Stomach (tissue), 9 donors: ENCODE results near the gene ZNF584. TPM values are rescaled to one million over a fixed set of nuclear protein-coding genes. Genes with fewer than 3 reads are reported as not detected.

Experiments used
- DNase-seq, 2 donors: peaks; one replicate each; pipeline versions ENCODE4 v3.0.0 to v3.0.0-alpha.2; 2013 to 2019
- H3K27ac ChIP-seq, 5 donors: fragments of 200-600 bp in 4 of 5; sonication (generic) in 4 of 5; one replicate each; pipeline ENCODE4 v1.5.1; 2013 to 2019; ENCODE audit warnings: mild to moderate bottlenecking in 1 of 5, moderate library complexity in 1 of 5
- H3K27me3 ChIP-seq, 3 donors: fragments of 200-600 bp; sonication (generic); one replicate each; pipeline ENCODE4 v1.5.1; 2017 to 2019; ENCODE audit warnings: mixed run types in 1 of 3
- H3K36me3 ChIP-seq, 4 donors: fragments of 200-600 bp; sonication (generic); 1 replicate in 3 of 4; 2 replicates in 1 of 4; pipeline ENCODE4 v1.5.1; 2016 to 2019
- H3K4me1 ChIP-seq, 4 donors: fragments of 200-600 bp; sonication (generic); one replicate each; pipeline ENCODE4 v1.5.1; 2016 to 2019
- H3K4me3 ChIP-seq, 4 donors: fragments of 200-600 bp; sonication (generic) in 3 of 4; one replicate each; pipeline ENCODE4 v1.5.1; 2016 to 2019; ENCODE audit warnings: mild to moderate bottlenecking in 1 of 4
- H3K9me3 ChIP-seq, 4 donors: fragments of 200-600 bp; sonication (generic); one replicate each; pipeline ENCODE4 v1.5.1; 2016 to 2019
- EP300 ChIP-seq: sonication (generic); formaldehyde crosslinking; IDR thresholded peaks from one replicate; pipeline ENCODE4 v1.6.1; 2017; ENCODE audit warnings: antibody characterized with exemption
- POLR2A ChIP-seq, 4 donors: fragments of 450-650 bp; IDR thresholded peaks; one replicate each; pipeline ENCODE4 v1.6.1; 2016; ENCODE audit warnings: antibody characterized with exemption in 4 of 4, control low read depth in 2 of 4, mild to moderate bottlenecking in 1 of 4, moderate library complexity in 1 of 4
- POLR2AphosphoS5 ChIP-seq, 3 donors: sonication (generic); formaldehyde crosslinking; IDR thresholded peaks; one replicate each; pipeline ENCODE4 v1.6.1; 2016; ENCODE audit warnings: antibody characterized with exemption in 3 of 3
- WGBS, 5 donors: extraction: QIAGEN DNeasy Blood & Tissue Kit in 3 of 5; methylation state at CpG; one replicate each; pipeline versions ENCODE4 v1.1.5 to v1.1.7; 2013 to 2018; 5-methylcytosine and 5-hydroxymethylcytosine counted together
- intact Hi-C: fragments of 100-400 bp; cut with DNase I; formaldehyde crosslinking; loops from one replicate; pipeline ENCODE4 v1.15.1; 2023; ENCODE audit warnings: low total_unique reads
- polyA plus RNA-seq, 3 donors: library from polyadenylated mRNA; stranded (reverse); fragments of 200-250 nt; gene quantifications; one replicate each; pipeline ENCODE4 v1.2.3, GENCODE V29; 2013
- total RNA-seq, 5 donors: library from RNA; depleted of rRNA; stranded (reverse); fragments of >200 nt; gene quantifications; one replicate each; pipeline versions ENCODE4 v1.1.0 to v1.2.3, GENCODE V29; 2014 to 2016
- TF ChIP-seq, protein P1 (sequence below), 7 experiments: fragments of 450-650 bp in 4 of 7; fragments of 200-600 bp in 3 of 7; sonication (generic) in 3 of 7; IDR thresholded peaks; one replicate each; pipeline ENCODE4 v1.5.1; 2016 to 2019; ENCODE audit warnings: antibody characterized with exemption in 7 of 7, control low read depth in 2 of 7, mild to moderate bottlenecking in 1 of 7
- donor health status: healthy with polysubstance abuse.
- donor health status: Bipolar disorder and iron deficiency.
- donor health status: healthy.

Gene ZNF584
- total and polyA plus RNA-seq, 8 donors, result 5.4 to 114 (median 10.8) TPM; not detected in 1

DNA sequence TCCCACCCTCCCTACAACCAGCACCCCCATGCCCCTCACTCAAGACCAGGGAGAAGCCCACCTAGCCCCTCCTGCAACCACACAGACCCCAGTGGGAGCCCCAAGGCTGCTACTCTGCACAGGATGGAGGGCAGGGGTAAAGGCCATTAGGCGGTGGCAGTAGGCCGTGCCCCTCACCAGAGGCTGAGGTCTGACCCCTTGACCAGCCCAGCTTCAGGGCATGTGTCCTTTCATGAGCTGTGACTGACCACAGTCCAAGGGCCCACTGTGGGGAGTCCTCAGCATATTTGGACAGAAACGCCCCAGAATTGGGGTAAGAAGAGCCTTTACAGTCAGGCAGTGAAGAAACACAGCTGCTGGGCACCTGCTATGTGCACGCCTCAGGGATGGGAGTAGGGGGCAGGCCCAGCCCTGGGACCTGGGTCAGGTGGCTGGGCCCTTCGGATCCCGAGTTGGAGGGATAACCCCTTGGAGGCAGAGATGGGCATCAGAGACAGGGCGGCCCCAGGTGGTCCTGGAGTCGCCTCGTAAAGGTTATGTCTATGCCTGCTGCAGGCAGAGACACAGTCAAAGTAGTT lies 23.0 kb upstream of the ZNF584 start:
- intact Hi-C loops, result no loop called here
- DNase-seq, result no peak
- H3K4me1 ChIP-seq, result peaks cover 31 to 62% (median 57%) of the 10 kb centered on the region in 4 donors
- peaks cover 11 to 25% (median 24%) of the 10 kb centered on the region in 4 donors for H3K36me3 ChIP-seq
- peak overlapping the region in 3 of 4 donors; percentile 82 to 98 (median 92) for H3K4me3 ChIP-seq
- no peaks in the 10 kb centered on the region for H3K9me3 ChIP-seq
- no peaks in the 10 kb centered on the region for H3K27me3 ChIP-seq
- TF ChIP-seq POLR2AphosphoS5 (IDR thresholded peaks at IDR 0.05) (no peak), POLR2A (IDR thresholded peaks at IDR 0.05) (no peak), EP300 (no peak)
- TF ChIP-seq, protein P1, sequence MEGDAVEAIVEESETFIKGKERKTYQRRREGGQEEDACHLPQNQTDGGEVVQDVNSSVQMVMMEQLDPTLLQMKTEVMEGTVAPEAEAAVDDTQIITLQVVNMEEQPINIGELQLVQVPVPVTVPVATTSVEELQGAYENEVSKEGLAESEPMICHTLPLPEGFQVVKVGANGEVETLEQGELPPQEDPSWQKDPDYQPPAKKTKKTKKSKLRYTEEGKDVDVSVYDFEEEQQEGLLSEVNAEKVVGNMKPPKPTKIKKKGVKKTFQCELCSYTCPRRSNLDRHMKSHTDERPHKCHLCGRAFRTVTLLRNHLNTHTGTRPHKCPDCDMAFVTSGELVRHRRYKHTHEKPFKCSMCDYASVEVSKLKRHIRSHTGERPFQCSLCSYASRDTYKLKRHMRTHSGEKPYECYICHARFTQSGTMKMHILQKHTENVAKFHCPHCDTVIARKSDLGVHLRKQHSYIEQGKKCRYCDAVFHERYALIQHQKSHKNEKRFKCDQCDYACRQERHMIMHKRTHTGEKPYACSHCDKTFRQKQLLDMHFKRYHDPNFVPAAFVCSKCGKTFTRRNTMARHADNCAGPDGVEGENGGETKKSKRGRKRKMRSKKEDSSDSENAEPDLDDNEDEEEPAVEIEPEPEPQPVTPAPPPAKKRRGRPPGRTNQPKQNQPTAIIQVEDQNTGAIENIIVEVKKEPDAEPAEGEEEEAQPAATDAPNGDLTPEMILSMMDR (IDR thresholded peaks at IDR 0.05), result no peak
- peak overlapping the region; percentile 93 to 98 (median 97) for H3K27ac ChIP-seq
- WGBS, 5 donors, result 75 to 81% (median 79%) methylated on average over 9 of the region's 9 CpGs

DNA sequence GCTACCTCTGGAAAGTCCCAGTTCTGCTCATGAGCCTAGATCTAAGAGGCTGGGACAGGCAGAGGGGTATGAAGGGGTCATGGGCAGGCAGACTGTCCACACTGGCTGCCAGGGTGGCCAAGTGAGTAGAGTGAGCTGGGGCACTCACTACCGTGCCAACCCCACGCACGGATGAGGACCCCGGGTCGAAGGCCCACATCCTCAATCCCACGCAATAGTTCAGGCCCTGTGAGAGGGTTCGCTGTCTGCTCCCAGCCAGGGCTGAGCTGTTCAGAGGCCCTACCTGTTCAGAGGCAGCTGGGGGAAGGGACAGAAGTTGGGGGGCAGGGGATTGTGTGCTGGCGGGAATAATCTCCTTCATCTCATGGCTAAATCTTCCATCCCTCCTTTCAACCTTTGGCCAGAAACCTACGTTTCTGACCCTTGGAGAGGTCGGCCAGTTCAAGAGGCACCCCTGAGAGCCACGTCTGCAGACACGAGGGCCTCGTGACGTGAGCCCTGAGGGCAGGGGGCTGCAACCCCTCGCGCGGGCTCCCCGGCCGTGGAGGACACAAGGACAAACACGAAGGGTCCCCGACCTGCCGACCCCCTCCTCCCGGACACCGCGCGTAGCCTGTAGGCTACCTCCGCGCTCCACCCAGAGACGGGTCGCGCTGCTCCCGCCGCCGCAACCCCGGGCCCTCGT lies 22.4 kb upstream of the ZNF584 start:
- Histone ChIP-seq H3K36me3 (peaks cover 14 to 31% (median 30%) of the 10 kb centered on the region in 4 donors), H3K27me3 (no peaks in the 10 kb centered on the region), H3K9me3 (no peaks in the 10 kb centered on the region), H3K4me1 (peaks cover 31 to 68% (median 59%) of the 10 kb centered on the region in 4 donors), H3K4me3 (peak overlapping the region; percentile 56 to 98 (median 87)), H3K27ac (peak overlapping the region; percentile 93 to 98 (median 97))
- peak in 1 of 2 donors; percentile 44 for DNase-seq
- TF ChIP-seq, protein P1 (IDR thresholded peaks at IDR 0.05), result no peak
- TF ChIP-seq POLR2A (IDR thresholded peaks at IDR 0.05) (no peak), POLR2AphosphoS5 (IDR thresholded peaks at IDR 0.05) (no peak), EP300 (no peak)
- intact Hi-C loops, result no loop called here
- 5 to 22% (median 7%) methylated on average over 13 to 36 of the region's 36 CpGs for WGBS, 5 donors

DNA sequence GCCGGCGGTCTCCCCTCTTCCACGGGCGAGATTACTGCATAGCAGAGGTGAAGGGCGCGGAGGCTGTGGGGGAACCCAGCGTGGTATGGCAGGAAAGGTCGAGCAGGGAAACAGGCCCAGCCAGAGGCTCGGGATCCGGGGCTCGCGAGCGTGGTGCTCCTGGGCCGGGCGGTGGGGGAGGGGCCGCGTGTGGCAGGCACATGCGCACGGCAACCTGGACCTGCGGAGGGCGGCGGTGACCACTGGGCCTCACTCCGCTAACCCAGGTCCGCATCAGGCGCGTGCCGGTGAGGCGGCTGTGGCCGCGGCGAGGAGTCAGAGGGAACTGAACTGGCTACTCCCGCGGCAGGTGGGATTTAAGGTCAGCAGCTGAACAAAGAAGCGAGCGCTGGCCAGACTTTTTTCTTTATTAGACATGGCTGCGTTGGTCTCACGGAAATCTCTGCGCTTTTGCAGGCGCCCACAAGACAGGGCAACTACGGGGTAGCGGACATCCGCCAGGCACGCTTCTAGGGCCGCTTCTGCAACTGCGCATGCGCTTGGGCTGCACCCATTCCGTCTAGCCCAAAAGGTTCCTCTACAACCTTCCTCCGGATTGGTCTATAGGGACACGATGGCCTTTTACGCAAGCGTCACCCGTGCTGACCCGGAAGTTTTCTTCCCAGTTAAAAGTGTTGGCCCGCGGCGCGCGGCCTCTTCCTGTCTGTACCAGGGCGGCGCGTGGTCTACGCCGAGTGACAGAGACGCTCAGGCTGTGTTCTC lies 21.7 kb upstream of the ZNF584 start, which contains the start of gene RPS5:
TSS of gene RPS5 (plus strand) at position 694 of the 762 bp plus-strand sequence. CDS start 869 bp downstream, outside the sequence.
- no peak for TF ChIP-seq EP300
- peak in 2 of 4 donors; percentile 33 to 46 for TF ChIP-seq POLR2A (IDR thresholded peaks at IDR 0.05)
- TF ChIP-seq, protein P1 (IDR thresholded peaks at IDR 0.05), result no peak
- peak; percentile 38 to 91 (median 84) for TF ChIP-seq POLR2AphosphoS5 (IDR thresholded peaks at IDR 0.05)
- Histone ChIP-seq H3K36me3 (peaks cover 21 to 39% (median 38%) of the 10 kb centered on the region in 4 donors), H3K4me1 (peaks cover 27 to 69% (median 55%) of the 10 kb centered on the region in 4 donors), H3K27me3 (no peaks in the 10 kb centered on the region), H3K27ac (peak within 1 kb of the TSS; percentile 93 to 98 (median 97)), H3K9me3 (no peaks in the 10 kb centered on the region), H3K4me3 (peak within 1 kb of the TSS; percentile 56 to 98 (median 87))
- 0 to 1% (median 0%) methylated on average over 42 to 64 of the region's 64 CpGs for WGBS, 5 donors
- DNase-seq, result peak; percentile 96 to 99
- intact Hi-C loops, result no loop called here
